ENCODE measurements around the gene TJAP1.

GRCh38 chr6:43540507-43540906 is 63.1 kb downstream of the TJAP1 start:
- TF ChIP-seq CTCF (IDR thresholded peaks at IDR 0.05) (no peak), POLR2A (IDR thresholded peaks at IDR 0.05) (no peak)
